IPS-18a (cell line): ENCODE results near the gene STAG1.

ENCODE experiments used
- H3K27ac ChIP-seq: one replicate; pipeline ENCODE4 v1.5.1; 2013; ENCODE audit warnings: low read length
- H3K27me3 ChIP-seq: one replicate; pipeline ENCODE4 v1.6.1; 2013; ENCODE audit warnings: mild to moderate bottlenecking, low read length; ENCODE audit not compliant: control insufficient read depth, insufficient read depth
- H3K36me3 ChIP-seq: one replicate; pipeline ENCODE4 v1.6.1; 2013; ENCODE audit warnings: low read depth, low read length; ENCODE audit not compliant: control insufficient read depth
- H3K4me1 ChIP-seq: one replicate; pipeline ENCODE4 v1.6.1; 2013; ENCODE audit warnings: low read depth, low read length; ENCODE audit not compliant: control insufficient read depth
- H3K4me3 ChIP-seq: one replicate; pipeline ENCODE4 v1.5.1; 2013; ENCODE audit warnings: low read length
- H3K9ac ChIP-seq: one replicate; pipeline ENCODE4 v1.6.1; 2013; ENCODE audit warnings: mild to moderate bottlenecking, low read length, moderate library complexity
- H3K9me3 ChIP-seq: one replicate; pipeline ENCODE4 v1.6.1; 2013; ENCODE audit warnings: low read depth, low read length; ENCODE audit not compliant: control insufficient read depth

STAG1 gene

DNA sequence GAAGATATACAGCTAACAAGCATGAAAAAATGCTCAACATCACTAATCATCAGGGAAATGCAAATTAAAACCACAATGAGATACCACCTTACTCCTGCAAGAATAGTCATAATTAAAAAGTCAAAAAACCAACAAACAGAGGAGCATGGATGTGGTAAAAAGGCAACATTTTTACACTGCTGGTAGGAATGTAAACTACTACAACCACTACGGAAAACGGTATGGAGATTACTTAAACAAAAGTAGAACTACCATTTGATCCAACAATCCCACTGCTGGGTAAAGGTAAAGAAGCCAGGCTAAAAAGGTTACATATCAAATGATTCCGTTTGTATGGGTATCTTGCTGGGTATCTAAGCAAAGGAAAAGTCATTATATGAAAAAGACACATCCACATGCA lies 53.8 kb downstream of the STAG1 start:
- no peak overlapping the region for H3K4me3 ChIP-seq
- no peaks in the 10 kb centered on the region for H3K27me3 ChIP-seq
- H3K27ac ChIP-seq, result no peak overlapping the region
- H3K9ac ChIP-seq, result no peak overlapping the region
- peaks cover 16% of the 10 kb centered on the region for H3K9me3 ChIP-seq
- peaks cover 15% of the 10 kb centered on the region for H3K4me1 ChIP-seq
- no peaks in the 10 kb centered on the region for H3K36me3 ChIP-seq

DNA sequence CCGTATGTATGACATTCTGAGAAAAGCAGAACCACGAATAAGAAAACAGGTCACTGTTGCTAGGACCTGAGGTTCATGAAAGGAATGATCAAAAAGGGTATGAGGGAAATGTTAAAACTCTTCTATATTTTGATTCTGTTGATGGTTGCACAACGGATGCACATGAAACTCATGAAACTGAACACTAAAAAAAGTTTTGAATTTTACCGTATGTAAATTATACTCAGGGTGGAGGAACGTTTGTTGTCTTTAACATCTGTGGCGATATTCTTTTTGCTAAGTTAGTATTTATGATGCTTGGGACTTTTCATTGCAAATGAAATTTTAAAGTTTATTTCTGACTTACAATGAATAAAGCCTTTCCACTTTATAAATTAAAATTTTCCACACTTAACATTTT lies 55.4 kb downstream of the STAG1 start:
- H3K27me3 ChIP-seq, result no peaks in the 10 kb centered on the region
- H3K27ac ChIP-seq, result no peak overlapping the region
- H3K9ac ChIP-seq, result no peak overlapping the region
- no peak overlapping the region for H3K4me3 ChIP-seq
- H3K9me3 ChIP-seq, result peaks cover 16% of the 10 kb centered on the region
- H3K4me1 ChIP-seq, result peaks cover 15% of the 10 kb centered on the region
- H3K36me3 ChIP-seq, result no peaks in the 10 kb centered on the region

DNA sequence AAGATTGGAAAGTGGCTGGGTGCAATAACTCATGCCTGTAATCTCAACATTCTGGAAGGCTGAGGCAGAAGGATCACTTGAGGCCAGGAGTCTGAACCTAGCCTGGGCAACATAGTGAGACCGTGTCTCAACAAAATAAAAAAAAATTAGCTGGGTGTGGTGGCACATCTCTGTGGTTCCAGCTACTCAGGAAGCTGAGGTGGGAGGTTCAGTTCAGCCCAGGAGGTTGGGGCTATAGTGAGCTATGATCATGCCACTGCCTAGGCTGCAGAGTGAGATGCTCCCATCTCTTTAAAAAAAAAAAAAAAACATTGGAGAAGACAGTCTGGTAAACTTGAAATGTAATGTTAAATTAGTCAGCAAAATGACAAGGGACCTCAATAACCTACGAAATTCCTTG lies 57.9 kb downstream of the STAG1 start:
- no peak overlapping the region for H3K4me3 ChIP-seq
- H3K4me1 ChIP-seq, result peaks cover 9% of the 10 kb centered on the region
- H3K9me3 ChIP-seq, result peaks cover 16% of the 10 kb centered on the region
- no peaks in the 10 kb centered on the region for H3K27me3 ChIP-seq
- no peak overlapping the region for H3K27ac ChIP-seq
- no peak overlapping the region for H3K9ac ChIP-seq
- no peaks in the 10 kb centered on the region for H3K36me3 ChIP-seq

DNA sequence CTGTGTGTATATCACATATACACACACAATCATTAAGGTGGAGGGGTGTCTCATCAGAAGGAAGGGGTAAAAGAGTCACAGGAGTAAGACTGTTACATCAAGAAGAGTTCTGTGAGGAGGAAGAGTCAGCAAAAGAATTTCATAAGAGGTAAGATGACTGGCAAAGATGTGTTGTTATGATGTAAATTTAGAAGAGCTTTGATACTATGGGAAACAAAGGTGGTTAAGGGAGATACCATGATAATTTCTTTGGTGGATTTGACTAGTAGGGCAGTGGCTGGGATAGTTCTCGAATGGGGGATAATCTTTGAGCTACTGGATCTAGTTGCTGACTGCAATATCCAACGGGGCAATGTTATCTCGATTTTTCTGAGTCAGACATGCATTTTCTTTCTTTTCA lies 61.6 kb downstream of the STAG1 start:
- Histone ChIP-seq H3K4me3 (no peak overlapping the region), H3K27me3 (no peaks in the 10 kb centered on the region), H3K9ac (no peak overlapping the region), H3K36me3 (no peaks in the 10 kb centered on the region), H3K4me1 (no peaks in the 10 kb centered on the region), H3K27ac (no peak overlapping the region), H3K9me3 (peaks cover 5% of the 10 kb centered on the region)

DNA sequence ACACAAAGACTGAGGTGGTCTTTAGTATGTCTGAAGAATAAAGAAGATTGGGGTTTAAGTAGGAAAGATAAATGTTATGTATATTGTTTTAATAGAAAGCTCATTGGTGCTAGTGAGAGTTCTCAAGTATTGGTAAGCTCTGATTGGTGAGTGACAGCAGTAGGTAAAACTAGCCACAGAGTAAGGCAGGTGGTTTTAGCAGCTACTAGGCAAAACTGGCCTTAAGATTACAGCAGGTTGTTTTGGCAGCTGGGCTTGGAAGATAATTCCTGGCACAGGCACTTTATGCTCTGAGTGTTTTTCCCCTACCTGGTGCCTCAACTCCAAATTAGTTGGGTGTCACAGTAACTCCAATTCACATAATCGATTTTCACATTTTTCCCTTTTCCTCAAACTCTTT lies 66.3 kb downstream of the STAG1 start:
- no peak overlapping the region for H3K4me3 ChIP-seq
- H3K36me3 ChIP-seq, result no peaks in the 10 kb centered on the region
- H3K9me3 ChIP-seq, result no peaks in the 10 kb centered on the region
- H3K27ac ChIP-seq, result no peak overlapping the region
- no peaks in the 10 kb centered on the region for H3K4me1 ChIP-seq
- H3K27me3 ChIP-seq, result no peaks in the 10 kb centered on the region
- H3K9ac ChIP-seq, result no peak overlapping the region

DNA sequence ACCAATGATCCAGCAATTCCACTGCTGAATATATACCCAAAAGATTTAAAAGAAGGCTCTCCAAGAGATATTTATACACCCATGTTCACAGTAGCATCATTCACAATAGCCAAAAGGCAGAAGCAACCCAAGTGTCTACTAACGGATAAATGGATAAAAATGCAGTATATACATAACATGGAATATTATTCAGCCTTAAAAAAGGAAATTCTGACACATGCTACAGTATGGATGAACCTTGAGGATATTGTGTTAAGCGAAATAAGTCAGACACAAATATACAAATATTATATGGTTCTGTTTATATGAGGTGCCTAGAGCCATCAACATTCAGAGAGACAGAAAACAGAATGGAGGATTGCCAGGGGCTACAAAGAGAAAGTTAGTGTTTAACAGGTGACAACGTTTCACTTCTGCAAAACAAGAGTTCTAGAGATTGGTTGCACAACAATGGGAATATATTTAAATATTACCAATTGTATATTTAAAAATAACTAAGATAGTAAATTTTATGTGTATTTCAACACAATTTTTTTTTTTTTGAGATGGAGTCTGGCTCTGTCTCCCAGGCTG lies 69.4 kb downstream of the STAG1 start:
- H3K4me3 ChIP-seq, result no peak overlapping the region

DNA sequence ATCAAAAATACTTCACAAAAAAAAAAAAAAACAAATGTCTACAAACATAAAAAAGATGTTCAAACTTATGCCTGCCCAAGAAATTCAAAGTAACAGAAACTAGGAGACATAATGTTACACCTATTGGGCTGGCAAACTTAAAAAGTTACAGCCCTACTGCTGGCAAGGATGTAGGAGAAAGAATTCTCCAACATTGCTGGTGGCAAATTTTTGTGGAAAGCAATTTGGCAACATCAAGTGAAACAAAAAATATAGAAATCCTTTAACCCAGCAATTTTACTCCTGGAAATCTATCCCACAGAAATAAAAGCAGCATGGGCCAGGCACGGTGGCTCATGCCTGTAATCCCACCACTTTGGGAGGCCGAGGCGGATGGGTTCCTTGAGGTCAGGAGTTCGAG lies 73.2 kb downstream of the STAG1 start:
- H3K36me3 ChIP-seq, result no peaks in the 10 kb centered on the region

More for the DNA sequence above, 69.4 kb downstream of the STAG1 start:
- H3K27me3 ChIP-seq, result no peaks in the 10 kb centered on the region
- H3K9me3 ChIP-seq, result no peaks in the 10 kb centered on the region
- no peaks in the 10 kb centered on the region for H3K36me3 ChIP-seq
- H3K9ac ChIP-seq, result no peak overlapping the region
- H3K27ac ChIP-seq, result no peak overlapping the region
- H3K4me1 ChIP-seq, result no peaks in the 10 kb centered on the region

DNA sequence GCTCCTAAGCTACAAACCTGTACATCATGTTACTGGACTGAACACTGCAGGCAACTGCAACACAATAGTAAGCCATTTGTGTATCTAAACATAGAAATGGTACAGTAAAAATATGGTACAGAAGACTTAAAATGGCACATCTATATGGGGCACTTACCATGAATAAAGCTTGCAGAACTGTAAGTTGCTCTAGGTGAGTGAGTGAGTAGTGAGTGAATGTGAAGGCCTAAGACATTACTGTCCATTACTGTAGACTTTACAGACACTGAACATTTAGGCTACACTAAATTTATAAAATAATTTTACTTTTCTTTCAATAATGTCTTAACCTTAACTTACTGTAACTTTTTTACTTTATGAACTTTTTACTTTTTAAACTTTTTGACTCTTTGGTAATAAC lies 76.2 kb downstream of the STAG1 start:
- no peak overlapping the region for H3K27ac ChIP-seq
- no peak overlapping the region for H3K4me3 ChIP-seq
- no peaks in the 10 kb centered on the region for H3K36me3 ChIP-seq
- H3K9me3 ChIP-seq, result no peaks in the 10 kb centered on the region
- no peaks in the 10 kb centered on the region for H3K4me1 ChIP-seq
- no peak overlapping the region for H3K9ac ChIP-seq
- H3K27me3 ChIP-seq, result no peaks in the 10 kb centered on the region

More for the DNA sequence above, 73.2 kb downstream of the STAG1 start:
- H3K9me3 ChIP-seq, result no peaks in the 10 kb centered on the region
- H3K9ac ChIP-seq, result no peak overlapping the region
- no peak overlapping the region for H3K4me3 ChIP-seq
- no peak overlapping the region for H3K27ac ChIP-seq
- H3K4me1 ChIP-seq, result no peaks in the 10 kb centered on the region
- no peaks in the 10 kb centered on the region for H3K27me3 ChIP-seq

DNA sequence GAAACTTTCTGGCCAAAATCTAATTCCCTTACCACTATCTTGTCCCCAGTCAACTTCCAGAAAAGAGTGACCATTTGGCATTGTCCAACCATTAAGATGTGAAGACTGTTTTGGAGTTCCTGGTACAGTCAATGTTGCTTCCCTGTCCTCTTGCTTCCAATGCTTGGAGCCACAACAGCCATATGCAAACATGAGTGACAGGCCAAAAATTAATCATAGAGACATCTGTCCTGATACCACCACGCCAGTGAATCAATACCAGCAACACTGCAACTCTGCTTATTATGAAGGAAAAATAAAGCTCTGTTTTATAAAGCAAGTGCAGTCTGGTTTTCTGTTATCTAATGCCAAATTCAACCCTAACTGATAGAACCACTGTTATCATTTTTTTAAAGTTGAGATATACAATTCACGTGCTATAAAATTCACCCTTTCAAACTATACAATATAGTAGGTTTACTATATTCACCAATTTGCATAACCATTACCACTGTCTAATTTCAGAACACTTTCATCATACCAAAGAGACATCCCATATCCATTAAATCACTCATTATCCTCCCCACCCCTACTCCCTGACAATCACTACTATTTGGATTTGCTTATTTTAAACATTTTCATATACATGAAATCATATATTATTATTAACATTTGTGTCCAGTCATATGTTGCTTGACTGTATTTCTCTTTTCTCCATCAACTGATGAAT lies 76.9 kb downstream of the STAG1 start:
- Histone ChIP-seq H3K9ac (no peak overlapping the region), H3K36me3 (no peaks in the 10 kb centered on the region), H3K27me3 (no peaks in the 10 kb centered on the region), H3K9me3 (no peaks in the 10 kb centered on the region), H3K4me3 (no peak overlapping the region), H3K4me1 (no peaks in the 10 kb centered on the region), H3K27ac (no peak overlapping the region)

DNA sequence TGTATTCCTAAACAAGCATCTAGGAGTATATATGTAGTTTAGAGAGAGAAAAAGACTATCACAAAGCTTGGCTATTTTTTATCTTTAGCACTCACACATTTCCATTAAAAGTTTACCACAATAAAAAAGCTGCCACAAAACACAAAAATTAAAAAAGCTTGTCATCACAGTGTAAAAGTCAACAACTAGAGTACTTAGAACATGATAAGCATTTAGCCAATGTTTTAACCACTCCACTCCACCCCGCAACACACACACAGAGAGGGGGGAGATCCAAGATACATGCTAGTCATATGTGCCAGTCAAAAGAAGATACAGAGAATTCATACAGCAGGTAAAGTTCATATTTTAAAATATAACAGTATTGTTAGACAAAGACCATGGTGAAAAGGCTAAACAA lies 79.7 kb downstream of the STAG1 start:
- Histone ChIP-seq H3K27me3 (no peaks in the 10 kb centered on the region), H3K4me3 (no peak overlapping the region), H3K36me3 (no peaks in the 10 kb centered on the region), H3K4me1 (no peaks in the 10 kb centered on the region), H3K9me3 (no peaks in the 10 kb centered on the region), H3K27ac (no peak overlapping the region), H3K9ac (no peak overlapping the region)

DNA sequence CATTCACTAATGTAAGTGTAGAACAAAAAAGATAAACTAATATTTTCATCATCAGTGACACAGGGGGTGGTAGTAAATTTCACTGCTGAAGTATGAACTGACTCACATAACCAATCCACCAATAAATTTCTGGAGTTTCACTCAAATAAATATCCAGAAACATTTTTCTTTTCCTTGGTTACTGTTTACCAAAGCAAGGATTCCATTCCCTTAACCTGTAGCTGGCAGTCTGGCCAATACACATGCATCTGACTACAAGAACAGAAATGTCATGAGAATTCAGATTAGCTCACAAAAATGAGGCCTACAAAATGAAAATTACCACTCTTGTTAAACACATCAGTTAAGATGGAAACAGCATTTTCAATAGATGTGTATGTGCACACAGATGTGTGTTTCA lies 80.3 kb downstream of the STAG1 start:
- Histone ChIP-seq H3K9me3 (no peaks in the 10 kb centered on the region), H3K4me3 (no peak overlapping the region), H3K36me3 (no peaks in the 10 kb centered on the region), H3K27me3 (no peaks in the 10 kb centered on the region), H3K27ac (no peak overlapping the region), H3K4me1 (no peaks in the 10 kb centered on the region), H3K9ac (no peak overlapping the region)

DNA sequence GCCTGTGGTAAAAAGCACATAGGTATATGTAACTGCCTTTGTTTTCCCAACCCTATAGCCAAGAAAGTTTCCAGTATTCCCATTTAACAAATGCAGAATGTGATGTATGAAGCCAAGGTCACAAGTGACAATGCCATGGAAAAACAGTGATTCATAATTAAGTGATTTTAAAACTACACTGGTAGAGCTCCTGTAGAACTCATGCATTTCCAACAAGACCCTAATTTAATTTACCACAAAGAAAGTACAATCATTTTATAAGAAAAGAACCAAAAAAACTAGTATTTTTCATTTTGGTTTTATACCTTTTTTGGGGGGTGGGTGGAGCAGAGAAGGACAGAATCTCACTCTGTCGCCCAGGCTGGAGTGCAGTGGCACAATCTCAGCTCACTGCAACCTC lies 82.0 kb downstream of the STAG1 start:
- no peaks in the 10 kb centered on the region for H3K4me1 ChIP-seq
- H3K36me3 ChIP-seq, result no peaks in the 10 kb centered on the region
- H3K9ac ChIP-seq, result no peak overlapping the region
- H3K9me3 ChIP-seq, result no peaks in the 10 kb centered on the region
- H3K4me3 ChIP-seq, result no peak overlapping the region
- H3K27ac ChIP-seq, result no peak overlapping the region
- no peaks in the 10 kb centered on the region for H3K27me3 ChIP-seq
